GM18502 (cell line): ENCODE measurements around the gene C11orf58.

Experiments
- ATAC-seq: cut with Tn5 transposase; IDR thresholded peaks from one replicate; pipeline ENCODE4 v1.9.1; 2021; ENCODE audit warnings: mild to moderate bottlenecking; ENCODE audit not compliant: unreplicated experiment, poor library complexity

C11orf58 gene

DNA sequence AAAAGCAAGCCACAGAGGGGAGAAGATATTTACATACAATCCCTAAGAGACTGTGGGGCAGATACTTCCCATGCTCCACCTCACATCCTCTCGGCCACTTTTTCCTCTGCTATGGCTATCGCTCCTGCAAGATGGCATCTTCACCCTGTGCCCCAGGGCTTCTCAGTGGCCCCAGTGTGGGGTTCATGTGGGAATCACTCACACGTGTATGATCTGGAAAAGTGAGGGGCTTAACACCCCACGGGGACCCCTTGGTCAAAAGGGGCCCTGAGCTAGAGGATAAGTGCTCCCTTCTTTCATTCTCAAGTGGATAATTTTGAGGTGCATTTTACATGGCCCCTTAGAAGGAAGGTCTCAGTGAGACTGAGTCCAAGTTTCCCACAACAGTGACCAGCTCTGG, 28.7 kb downstream of the C11orf58 start:
- ATAC-seq = no peak

GRCh38 chr11:16767957-16768356, 29.5 kb downstream of the C11orf58 start:
- no peak for ATAC-seq

GRCh38 chr11:16769386-16769785, 30.9 kb downstream of the C11orf58 start:
- no peak for ATAC-seq

GRCh38 chr11:16770016-16770415, 31.6 kb downstream of the C11orf58 start:
- ATAC-seq = no peak

DNA sequence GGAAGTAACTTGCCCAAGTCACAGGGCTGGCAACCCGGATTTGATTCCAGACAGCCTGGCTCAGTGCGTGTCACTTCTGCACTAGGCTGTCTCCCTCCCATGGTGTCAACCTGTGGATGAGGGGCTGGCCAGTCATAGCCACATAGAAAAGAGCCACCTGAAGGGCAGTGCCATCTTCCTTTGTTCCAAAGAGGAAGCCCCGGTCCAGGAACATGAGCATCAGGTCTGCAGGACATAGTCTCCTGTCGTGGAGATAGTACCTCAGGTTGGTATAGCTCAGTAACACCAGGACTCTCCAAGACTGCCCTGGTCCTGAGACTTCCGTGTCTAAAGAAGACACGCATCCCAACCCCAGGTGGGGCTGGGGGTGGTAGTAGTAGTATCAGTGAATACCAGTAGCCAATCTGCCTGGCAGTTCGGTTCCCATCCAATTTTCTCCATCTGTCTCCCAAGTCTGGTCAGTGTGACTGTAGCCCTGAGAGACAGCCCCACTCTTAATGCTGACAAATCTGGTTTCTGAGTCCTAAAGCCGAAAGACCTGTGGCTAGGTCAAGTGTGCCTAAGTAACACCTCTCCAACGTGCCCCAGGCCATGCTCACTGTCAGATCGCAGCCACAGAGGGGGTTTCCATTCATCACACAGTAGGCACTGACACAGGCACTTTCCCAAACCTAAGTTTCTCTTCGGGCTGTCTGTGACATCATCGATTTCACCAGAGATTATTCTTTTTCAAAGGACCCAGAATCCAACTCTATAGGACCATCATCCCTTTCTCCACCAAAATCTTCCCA, 33.1 kb downstream of the C11orf58 start:
- ATAC-seq = no peak

GRCh38 chr11:16772141-16772512, 33.7 kb downstream of the C11orf58 start:
- ATAC-seq = no peak

GRCh38 chr11:16773981-16774935, 35.8 kb downstream of the C11orf58 start:
- ATAC-seq = no peak

DNA sequence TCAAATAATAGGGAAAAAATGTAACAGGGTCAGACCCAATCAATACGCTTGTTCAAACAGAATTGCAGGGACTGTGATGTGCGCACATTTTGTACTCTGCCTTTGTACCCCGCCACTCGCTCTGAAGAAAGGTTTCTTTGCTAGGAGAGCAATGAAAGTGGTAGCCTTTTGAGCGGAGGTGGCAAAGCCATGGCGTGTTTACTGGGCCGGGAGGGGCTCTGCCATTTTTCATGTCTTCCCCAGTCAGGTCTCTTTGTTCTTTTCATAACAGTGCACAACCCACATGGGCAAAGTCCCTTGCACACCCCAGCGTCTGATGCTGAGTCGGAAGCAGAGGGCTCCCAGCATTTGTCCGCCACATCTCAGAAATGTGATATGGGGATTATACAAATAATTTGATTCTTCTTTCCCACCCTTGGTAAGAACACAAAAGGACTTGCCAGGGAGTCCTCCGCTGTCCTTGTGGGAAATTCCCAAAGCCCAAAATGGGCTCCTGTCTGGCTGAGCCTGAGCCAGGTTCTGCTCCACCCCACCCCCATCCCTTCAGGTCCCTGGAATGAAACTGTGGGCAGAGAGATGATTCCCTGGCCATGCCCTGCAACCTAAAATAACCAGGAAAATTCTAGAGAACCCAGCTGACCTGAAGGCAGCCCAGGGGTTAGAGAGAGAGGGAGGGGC, 36.6 kb downstream of the C11orf58 start:
- no peak for ATAC-seq

DNA sequence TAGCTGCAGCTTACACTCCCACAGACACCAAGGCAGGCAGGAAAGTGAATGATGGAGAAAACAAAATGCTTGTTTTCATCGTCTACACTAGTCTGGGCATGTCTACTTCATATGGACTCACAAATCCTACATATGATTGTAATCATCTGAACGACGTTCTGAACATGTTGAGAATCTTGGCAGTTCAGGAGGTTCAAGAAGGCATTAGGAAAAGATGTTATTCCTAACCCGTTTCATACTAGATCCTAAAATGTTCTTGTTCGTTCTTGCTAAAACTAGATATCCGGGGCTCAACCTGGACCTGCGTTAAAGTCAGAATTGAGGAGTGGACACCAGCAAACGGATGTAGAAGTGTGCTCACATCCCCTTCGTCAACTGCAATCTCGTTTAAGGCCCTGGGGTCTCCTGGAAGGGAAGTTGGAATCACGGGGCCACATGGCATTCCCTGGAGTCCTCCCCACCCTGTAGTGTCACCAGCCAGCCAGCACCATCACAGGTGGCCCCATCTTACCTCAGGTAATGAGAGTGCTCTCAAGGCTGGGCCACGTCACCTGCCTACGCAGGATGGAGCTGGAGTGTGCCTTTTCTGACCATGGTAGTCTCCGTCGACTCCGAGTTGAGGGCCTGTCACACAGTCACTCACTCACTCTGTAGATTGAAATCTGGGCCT, 37.3 kb downstream of the C11orf58 start:
- no peak for ATAC-seq

GRCh38 chr11:16776711-16777612, 38.5 kb downstream of the C11orf58 start:
- no peak for ATAC-seq

DNA sequence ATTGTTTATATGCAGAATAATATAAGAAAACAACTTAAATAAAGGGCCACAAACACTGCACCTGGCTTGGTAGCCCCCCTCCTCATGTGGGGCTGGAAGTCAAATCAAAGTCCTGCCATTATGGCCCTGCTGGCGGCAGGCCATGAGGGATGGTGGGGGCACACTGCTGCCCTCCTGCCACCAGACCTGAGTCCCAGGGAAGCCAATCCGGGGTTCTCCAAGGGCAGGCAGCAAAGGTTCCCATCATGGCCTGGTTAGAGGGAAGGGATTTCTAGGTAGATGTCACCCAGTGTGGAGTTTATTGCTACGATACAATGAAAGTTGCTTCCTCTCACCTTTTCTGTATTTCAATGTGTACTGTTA, 39.1 kb downstream of the C11orf58 start:
- ATAC-seq = no peak

DNA sequence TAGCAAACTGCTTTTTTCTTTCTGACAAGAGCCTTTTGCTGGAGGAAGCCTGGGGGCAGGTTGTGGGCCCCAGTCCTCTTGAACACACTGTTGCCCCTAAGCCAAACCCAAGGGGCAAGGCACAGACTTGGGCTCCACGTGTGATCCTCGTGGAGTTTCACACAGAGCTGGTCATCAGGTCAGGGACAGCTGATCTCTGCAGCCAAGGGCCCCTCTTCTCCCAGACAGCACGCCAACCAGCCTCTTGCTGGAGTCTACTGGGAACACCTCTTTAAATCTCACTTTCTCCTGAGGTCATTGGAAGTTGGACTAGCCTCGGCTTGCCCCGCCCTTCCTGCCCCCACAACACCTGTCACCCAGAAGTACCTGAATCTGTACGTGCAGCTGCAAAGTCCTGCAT, 39.8 kb downstream of the C11orf58 start:
- no peak for ATAC-seq

- no peak for ATAC-seq
These were observed 40.4 kb downstream of the C11orf58 start for GRCh38 chr11:16778876-16779275.

GRCh38 chr11:16779436-16779835, 41.0 kb downstream of the C11orf58 start:
- ATAC-seq = no peak

- no peak for ATAC-seq
These were observed 41.7 kb downstream of the C11orf58 start for GRCh38 chr11:16780146-16780545.

DNA sequence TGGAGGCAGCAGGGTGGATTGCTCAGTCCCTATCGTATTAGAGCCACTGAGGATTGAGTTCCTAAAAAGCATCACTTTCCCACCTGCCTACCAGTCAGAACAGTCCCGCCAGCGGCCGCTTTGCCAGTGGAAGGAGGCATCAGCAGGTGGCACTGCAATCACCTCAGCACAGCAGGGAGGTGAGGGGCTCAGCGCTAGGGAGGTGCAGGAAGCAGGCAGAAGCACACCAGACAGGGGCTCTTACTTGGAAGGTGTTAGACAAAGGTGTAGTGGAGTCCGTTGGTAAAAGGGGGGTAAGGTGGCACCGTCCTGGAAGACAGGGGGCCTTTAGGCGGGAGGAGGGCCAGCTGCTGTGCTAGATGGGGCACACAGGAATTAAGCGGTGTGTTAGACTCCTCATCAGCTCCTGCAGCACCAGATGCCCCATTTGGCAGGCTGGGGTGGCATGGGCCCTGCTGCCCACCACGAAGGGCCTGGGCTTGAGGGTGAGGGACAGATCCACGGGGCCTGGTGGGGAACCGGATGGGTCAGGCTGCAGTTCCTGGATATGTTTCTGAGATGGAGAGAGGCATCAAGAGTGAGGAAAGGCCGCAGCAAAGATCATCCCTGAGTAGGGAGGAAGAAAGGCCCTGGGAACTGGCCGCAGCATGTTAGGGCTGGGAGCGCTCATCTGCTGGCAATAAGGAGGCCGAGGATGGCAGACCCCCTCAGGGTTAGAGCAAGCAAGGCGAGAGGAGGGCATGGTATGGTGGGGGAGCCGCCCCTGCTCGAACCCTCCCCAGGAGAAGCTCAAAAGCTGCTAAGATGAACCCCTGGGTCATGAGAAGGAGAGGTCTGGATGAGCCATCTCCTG, 42.5 kb downstream of the C11orf58 start:
- ATAC-seq = no peak

DNA sequence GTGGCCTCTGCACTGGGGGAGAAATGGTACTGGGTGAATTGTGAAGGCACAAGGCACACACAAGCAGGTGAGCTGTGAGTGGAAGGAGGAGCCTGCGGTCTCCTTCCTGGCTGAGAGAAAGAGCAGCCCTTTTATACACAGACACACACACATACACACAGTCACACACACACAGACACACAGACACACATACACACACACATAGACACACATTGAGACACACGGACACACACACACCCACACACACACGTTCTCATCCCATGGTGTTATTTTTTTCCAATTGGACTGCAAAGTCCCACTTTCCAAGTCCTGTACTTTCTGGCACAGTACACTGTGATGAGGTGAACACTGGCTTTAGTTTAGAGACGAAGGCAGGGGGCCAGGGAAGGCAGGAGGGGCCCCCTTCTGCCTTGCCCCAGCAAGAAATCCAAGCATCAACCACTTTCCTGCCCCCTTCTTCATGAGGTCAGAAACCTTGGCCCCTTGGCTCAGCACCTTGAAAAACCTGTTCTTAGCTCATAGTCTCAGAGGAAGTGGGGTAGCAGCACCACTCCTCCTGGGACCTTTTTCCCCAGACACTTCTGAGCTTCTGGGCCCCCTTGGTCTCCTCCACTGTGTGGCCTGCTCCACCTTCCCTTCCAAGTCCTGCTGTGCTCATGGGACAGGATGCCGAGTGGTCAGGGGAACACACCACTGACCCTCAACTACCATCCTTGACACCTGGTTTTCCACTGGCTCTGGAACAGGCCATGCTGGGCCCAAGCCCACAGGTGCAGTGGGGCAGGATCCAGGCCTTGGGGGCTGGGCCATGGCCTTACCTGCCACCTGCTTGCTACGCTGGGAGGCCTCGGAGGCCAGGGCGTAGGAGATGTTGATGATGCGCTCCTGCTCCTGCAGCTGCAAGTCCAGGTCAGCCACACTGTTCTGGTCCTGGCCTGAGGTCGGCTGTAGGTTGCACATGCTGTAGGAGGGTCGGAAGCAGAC, 43.8 kb downstream of the C11orf58 start:
- no peak for ATAC-seq
